ENCODE results near the gene EOMES.

GRCh38 chr3:27666708-27667107, 55.4 kb downstream of the EOMES start:
- no peak for TF ChIP-seq CTCF (IDR thresholded peaks at IDR 0.05)
- no peak for TF ChIP-seq POLR2A (IDR thresholded peaks at IDR 0.05; ENCODE audit: low read depth)
- TF ChIP-seq EP300 (IDR thresholded peaks at IDR 0.05) = no peak
- TF ChIP-seq POLR2AphosphoS5 (IDR thresholded peaks at IDR 0.05) = no peak

Measured in esophagus muscularis mucosa (tissue), 4 donors.